AG04449 (cell line): ENCODE results near the gene ATP10B.

ENCODE experiments used
- CTCF ChIA-PET: fragments of 350-600 bp; formaldehyde crosslinking; extraction: SDS; loops from one replicate; lab custom pipeline; 2021; ENCODE audit warnings: antibody characterized with exemption; lab: Yijun Ruan, JAX
- POLR2A ChIA-PET: fragments of 400-600, 350-600 bp; formaldehyde crosslinking; extraction: SDS; loops from one replicate; lab custom pipeline; 2020; ENCODE audit warnings: antibody characterized with exemption, inconsistent platforms; lab: Yijun Ruan, JAX
- DNase-seq: peaks from one replicate; pipeline ENCODE4 v3.0.0-alpha.2; 2010; ENCODE audit warnings: low read depth, low spot score
- H3K4me3 ChIP-seq: 2 replicates; pipeline ENCODE4 v1.5.1; 2011; ENCODE audit warnings: low read depth, mild to moderate bottlenecking, control low read depth, low read length
- CTCF ChIP-seq: IDR thresholded peaks from one replicate; pipeline ENCODE4 v1.5.1; 2011; ENCODE audit warnings: mild to moderate bottlenecking, moderate library complexity, low read length, control low read depth, inconsistent platforms; ENCODE audit not compliant: insufficient read depth; ENCODE audit errors: missing control alignments

The ATP10B gene

GRCh38 chr5:160692271-160692670 lies 159.7 kb downstream of the ATP10B start:
- no peak overlapping the region for H3K4me3 ChIP-seq
- ChIA-PET POLR2A (no interaction called here), CTCF (no interaction called here)
- no peak for TF ChIP-seq CTCF
- DNase-seq: no peak

GRCh38 chr5:160685695-160686094 lies 166.3 kb downstream of the ATP10B start:
- CTCF ChIA-PET: no interaction called here
- TF ChIP-seq CTCF: no peak

GRCh38 chr5:160685219-160685618 lies 166.8 kb downstream of the ATP10B start:
- POLR2A ChIA-PET: no interaction called here
- CTCF ChIA-PET: no interaction called here
- no peak overlapping the region for H3K4me3 ChIP-seq
- no peak for DNase-seq
- TF ChIP-seq CTCF: no peak

More at GRCh38 chr5:160685695-160686094, 166.3 kb downstream of the ATP10B start:
- POLR2A ChIA-PET: no interaction called here
- DNase-seq: no peak
- H3K4me3 ChIP-seq: no peak overlapping the region

- TF ChIP-seq CTCF: no peak
- CTCF ChIA-PET: no interaction called here
- no peak for DNase-seq
- POLR2A ChIA-PET: no interaction called here
- H3K4me3 ChIP-seq: no peak overlapping the region
Observed at GRCh38 chr5:160679567-160680309, 172.3 kb downstream of the ATP10B start.

- POLR2A ChIA-PET: no interaction called here
Observed at GRCh38 chr5:160675988-160676387, 176.0 kb downstream of the ATP10B start.

GRCh38 chr5:160674901-160675300 lies 177.1 kb downstream of the ATP10B start:
- no peak for DNase-seq
- ChIA-PET CTCF (no interaction called here), POLR2A (no interaction called here)
- no peak for TF ChIP-seq CTCF
- H3K4me3 ChIP-seq: no peak overlapping the region

More at GRCh38 chr5:160675988-160676387, 176.0 kb downstream of the ATP10B start:
- no peak for TF ChIP-seq CTCF
- no peak for DNase-seq
- no peak overlapping the region for H3K4me3 ChIP-seq
- CTCF ChIA-PET: no interaction called here
